HG03039 (cell line): ENCODE measurements around the gene HOXA9.

ENCODE experiments used
- ATAC-seq: cut with Tn5 transposase; IDR thresholded peaks from one replicate; pipeline ENCODE4 v1.9.1; 2021; ENCODE audit warnings: mild to moderate bottlenecking, moderate library complexity; ENCODE audit not compliant: unreplicated experiment

The HOXA9 gene

DNA sequence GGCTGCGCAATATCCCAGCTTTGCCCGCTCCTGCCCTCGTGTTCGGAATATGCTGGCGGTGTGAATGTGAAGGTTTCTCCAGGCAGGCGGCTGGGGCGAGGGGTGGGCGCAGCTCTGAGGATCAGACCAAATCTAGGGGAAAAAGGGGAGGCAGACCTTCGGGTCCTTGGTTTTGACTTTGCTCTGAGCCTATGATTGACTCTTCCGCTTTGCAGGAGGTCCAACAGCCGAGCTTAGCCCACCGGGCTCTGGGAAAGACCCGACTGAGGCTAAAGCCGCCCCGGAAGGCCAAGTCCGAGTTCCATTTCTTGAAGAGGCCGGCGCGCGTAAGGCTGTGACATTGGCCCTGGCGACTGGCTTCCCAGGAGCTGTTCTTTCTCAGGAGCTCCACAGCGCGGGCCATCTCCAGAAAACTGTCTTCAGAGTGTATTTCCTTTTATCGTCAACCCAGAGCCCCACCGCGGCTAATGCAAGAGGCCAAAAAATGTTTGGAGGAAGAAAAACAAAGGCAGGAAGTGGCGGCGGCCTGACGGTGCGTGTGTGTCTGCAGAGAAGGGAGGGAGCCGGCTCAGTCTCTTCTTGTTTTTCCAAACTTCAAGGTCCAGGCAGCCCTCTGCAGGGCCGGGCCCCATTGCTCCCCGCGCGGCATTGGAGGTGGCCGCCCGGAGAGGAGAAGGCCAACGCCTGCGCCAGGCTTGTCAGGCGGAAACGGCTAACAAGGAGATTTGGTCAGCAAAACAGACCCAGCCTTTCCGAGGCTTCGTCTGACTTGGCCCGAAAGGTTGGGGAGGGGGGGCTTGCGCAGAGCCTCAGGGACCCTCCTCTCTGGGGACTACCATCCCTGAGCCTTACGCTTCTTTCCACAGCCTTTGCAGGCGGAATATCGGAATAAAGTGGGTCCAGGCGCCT, 23.3 kb upstream of the HOXA9 start:
- ATAC-seq: no peak

- no peak for ATAC-seq
Measured at GRCh38 chr7:27187475-27188385, 22.4 kb upstream of the HOXA9 start.

DNA sequence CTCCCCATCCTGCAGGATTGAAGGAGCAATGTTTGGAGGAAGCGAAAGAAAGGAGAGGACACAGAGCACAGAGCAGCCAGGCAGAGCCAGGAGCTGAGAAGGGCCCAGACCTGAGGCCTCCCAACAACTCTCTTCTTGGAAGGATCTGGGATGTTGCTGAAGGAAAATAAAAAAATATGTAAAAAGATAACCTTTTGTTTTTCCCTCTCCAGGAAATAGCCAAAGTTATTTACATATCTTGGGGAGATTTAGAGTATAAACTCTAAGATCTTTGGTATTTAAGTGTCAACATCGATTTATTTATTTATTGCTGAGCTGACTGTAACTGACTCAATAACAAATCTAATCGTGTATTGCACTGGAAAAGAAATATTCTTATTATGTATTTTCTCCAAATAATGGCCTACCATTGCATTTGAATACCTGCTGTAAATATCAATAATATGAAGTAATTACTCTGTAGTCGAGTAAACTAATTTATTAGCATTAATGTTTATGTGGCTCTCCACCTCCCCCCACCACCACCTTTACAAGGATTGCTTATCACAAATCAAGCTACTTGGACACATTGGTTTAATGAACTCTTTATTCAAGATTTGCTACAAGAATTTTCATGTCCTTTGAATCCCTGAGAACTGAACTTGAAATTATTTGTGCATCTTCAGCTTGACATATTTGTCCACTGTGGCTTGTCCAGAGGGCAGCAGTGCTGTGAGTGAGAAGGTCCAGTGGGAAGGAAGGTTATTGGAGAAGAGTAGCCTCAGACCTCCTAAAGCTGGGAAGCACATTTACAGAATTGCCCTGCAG, 21.5 kb upstream of the HOXA9 start:
- ATAC-seq: no peak

- ATAC-seq: no peak
Measured at GRCh38 chr7:27185854-27186667, 20.7 kb upstream of the HOXA9 start.

GRCh38 chr7:27185013-27185853, 19.9 kb upstream of the HOXA9 start, which contains the start of gene HOXA11:
HOXA11 (minus strand) TSS chr7:27185232; CDS start chr7:27185144, 88 bp downstream.
- ATAC-seq: no peak

DNA sequence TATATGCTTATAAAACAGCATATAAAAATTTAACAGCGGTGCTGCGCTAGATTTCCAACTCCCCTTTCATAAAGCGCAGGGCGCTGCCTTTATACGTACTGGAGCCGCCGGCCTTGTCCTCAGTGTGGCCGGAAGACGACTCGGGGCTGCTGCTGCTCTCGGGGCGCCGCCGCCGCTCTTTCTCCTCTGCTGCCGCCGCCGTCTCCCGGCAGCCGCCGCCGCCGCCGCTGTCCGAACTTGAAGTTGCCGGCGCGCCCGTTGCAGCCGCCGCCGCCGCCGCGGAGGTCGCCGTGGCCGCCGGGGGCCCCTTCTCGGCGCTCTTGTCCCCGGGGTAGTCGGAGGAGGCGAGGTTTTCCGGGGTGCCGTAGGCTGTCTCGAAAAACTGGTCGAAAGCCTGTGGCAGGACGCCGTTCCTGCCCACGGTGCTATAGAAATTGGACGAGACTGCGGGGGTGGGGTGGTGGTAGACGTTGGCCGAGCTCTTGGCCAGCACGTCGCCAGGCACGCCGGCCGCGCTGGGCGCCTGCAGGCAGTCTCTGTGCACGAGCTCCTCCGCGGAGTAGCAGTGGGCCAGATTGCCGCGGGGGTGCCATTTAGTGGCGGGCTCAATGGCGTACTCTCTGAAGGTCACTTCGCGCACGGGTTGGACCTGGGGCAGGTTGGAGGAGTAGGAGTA, 19.1 kb upstream of the HOXA9 start:
- ATAC-seq: no peak

GRCh38 chr7:27183682-27184336, 18.5 kb upstream of the HOXA9 start:
- no peak for ATAC-seq

GRCh38 chr7:27182861-27183681, 17.7 kb upstream of the HOXA9 start:
- no peak for ATAC-seq

DNA sequence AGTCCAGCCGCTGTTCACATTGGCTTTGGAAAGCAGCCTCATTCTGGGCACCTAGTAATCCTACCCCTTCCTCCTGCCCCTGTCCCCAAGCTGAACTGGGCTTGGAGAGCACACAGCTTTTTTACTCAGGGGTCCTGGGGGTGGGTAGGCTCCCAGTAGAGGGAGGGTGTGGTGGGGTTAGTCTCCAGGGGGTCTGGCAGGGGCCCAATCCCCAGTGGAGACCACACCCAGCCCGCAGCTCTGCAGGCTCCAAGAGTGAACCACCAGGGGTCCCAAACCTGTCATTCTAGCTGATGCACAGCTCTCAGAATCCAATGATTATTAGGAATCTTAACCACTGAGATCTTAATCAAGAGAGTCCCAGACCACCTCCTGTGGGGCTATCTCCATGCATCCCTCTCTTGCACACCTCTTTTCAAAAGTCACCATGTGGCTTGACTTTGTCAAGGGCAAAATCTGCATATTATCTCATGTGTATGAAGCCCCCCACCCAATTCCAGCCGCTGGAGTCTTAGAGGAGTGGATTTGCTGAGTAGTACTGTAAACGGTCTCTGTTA, 17.0 kb upstream of the HOXA9 start:
- ATAC-seq: no peak

DNA sequence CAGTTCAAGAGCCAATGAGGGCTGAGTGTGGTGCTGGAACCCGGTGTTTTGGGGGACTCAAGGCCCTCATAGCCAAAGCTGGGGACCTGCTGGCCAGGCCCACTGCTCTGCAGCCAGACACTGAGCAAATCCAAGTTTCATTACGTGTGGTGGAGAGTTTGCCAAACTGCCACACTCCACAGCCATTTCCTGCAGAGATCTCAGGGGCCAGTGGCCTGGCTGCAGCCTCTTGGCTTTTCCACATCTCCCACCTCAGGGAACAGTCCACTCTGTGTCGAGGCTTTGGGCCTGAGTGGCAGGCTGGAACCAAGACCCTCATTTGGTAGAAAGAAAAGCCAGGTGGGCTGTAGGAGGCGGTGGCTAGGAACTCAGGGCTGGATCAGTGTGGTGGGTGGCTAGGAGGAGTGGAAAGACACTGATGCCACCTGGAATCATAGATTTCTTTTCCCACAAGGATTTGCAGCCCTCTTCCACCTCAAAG, 16.5 kb upstream of the HOXA9 start:
- no peak for ATAC-seq

GRCh38 chr7:27180431-27181420, 15.4 kb upstream of the HOXA9 start:
- ATAC-seq: no peak

- no peak for ATAC-seq
Measured at GRCh38 chr7:27179503-27180430, 14.4 kb upstream of the HOXA9 start.

GRCh38 chr7:27179030-27179429, 13.7 kb upstream of the HOXA9 start:
- no peak for ATAC-seq

DNA sequence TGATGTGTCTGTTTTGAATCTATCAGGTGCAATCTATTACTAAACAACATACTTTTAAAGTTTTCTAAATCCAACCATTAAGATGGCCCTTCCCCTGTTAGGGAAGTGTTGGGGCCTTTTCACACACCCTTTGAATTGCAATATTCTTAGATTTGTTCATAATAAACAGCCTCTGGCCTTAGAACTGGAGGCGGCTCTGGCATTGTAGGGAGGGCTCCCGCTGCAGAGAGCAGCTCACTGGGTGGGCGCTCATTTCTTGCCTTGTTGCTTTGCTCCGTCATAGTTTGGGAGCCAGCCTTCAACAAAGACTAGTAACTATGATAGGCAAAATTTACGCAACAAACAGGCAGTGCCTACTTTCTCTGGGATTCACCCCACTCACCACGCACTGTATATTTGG, 13.0 kb upstream of the HOXA9 start:
- no peak for ATAC-seq
